GM18858 (cell line): ENCODE data around the gene NPM3.

Experiments
- ATAC-seq: cut with Tn5 transposase; IDR thresholded peaks from one replicate; pipeline ENCODE4 v1.9.1; 2021; ENCODE audit not compliant: unreplicated experiment

NPM3 gene

GRCh38 chr10:101760510-101760909, 22.7 kb downstream of the NPM3 start:
- ATAC-seq, result no peak

GRCh38 chr10:101759309-101760247, 23.7 kb downstream of the NPM3 start:
- no peak for ATAC-seq

- ATAC-seq, result no peak
Observed at GRCh38 chr10:101758858-101759257, 24.4 kb downstream of the NPM3 start.

GRCh38 chr10:101752241-101752640, 31.0 kb downstream of the NPM3 start:
- no peak for ATAC-seq

- no peak for ATAC-seq
Observed at GRCh38 chr10:101749047-101750016, 33.9 kb downstream of the NPM3 start.

GRCh38 chr10:101748496-101748895, 34.8 kb downstream of the NPM3 start:
- ATAC-seq, result no peak

GRCh38 chr10:101745074-101745696, 38.1 kb downstream of the NPM3 start:
- no peak for ATAC-seq

GRCh38 chr10:101744267-101744666, 39.0 kb downstream of the NPM3 start:
- ATAC-seq, result no peak

- ATAC-seq, result no peak
Observed at GRCh38 chr10:101741938-101742337, 41.3 kb downstream of the NPM3 start.

GRCh38 chr10:101736666-101737065, 46.6 kb downstream of the NPM3 start:
- no peak for ATAC-seq

- no peak for ATAC-seq
Observed at GRCh38 chr10:101732096-101732495, 51.1 kb downstream of the NPM3 start.
